Inferior parietal cortex (tissue), 1 donor: ENCODE measurements around the gene ZFAND2B.
"Not testable (repeated sequence)": the region's sequence is repeated elsewhere in the genome, so short reads cannot be mapped to it uniquely, and the experiment has no call there.

Experiments used
- DNase-seq: peaks from one replicate; pipeline ENCODE4 v3.0.0-alpha.2; 2016; ENCODE audit errors: extremely low spot score

Gene ZFAND2B

DNA sequence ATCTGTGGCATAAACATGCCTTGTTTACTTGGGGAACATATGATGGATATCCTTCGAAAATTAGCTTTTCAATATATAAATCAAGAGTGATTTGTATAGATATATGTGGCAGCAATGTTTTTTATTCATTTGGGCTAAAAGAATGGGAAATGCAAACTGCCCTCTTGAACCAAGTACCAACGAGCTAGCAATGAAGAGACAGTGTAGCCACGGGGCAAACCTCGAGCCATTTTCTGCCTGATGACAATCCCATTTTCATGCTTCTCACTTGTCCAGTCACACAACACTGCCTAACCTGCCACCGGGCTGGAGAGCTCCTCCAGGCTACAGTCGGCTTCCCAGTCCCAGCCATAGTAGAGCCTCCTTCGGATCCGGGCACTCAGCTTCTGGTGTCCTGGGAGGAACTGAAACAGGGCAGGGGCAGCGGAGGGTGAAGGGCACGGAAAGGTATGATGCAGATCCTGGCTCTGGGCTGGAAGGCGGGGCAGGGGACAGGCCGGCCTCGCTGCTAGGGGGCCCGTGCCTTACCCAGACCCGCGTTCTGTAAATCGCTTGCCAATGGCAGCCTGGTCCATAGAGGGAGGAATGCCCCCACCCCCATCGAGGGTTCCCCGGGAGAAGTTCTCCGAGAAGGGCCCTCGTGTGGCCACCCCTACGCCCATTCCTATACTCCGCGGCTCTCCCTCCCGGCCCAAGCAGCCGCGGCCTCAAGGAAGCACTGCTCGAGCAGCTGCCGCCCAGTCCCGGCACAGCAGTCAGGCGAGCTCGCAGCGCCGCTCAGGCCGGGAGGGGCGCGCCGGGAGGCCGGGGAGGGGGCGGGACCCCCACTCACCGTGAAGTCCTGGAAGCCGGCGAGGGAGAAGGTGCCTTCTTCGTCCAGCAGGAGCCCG, 30.4 kb upstream of the ZFAND2B start:
- no peak for DNase-seq

DNA sequence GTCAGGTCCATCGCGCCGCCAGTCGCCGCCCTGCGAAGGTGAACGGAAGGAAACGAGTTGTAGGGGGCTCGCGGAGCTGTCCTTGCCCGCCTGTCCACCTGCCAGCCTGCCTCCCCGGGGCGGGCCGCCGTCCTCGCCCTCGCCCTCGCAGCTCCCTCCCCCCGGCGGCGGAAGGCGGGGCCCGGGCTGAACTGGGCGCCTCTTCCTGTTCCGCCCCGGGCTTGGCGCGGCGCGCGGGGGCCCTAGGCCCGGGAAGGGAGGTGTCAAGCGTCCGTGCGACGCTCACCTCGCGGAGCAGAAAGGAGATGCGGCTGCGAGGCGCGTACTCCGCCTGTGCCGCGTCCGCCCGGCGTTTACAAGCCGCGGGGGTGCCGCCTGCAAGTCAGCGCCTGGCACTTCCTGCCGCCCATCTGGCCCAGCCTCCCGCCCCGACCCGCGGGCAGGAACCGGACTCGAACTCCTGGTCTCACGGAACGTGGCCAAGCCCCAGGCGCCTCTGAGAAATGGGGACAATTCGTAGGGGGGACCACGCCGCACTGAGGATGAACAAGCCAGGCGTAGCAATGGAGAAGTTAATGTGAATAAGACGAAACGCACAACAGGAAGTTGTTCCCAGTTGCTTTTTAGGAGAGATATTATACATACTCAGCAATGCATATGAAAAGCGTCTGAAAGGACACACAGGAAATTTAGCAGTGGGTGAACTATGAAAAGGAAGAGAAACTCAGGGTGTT, 29.6 kb upstream of the ZFAND2B start, which contains the start of gene CNPPD1:
Gene CNPPD1 (minus strand): TSS at position 108 of the 734 bp plus-strand sequence. CDS start 97 bp downstream, at position 11.
- DNase-seq: peak; percentile 84

DNA sequence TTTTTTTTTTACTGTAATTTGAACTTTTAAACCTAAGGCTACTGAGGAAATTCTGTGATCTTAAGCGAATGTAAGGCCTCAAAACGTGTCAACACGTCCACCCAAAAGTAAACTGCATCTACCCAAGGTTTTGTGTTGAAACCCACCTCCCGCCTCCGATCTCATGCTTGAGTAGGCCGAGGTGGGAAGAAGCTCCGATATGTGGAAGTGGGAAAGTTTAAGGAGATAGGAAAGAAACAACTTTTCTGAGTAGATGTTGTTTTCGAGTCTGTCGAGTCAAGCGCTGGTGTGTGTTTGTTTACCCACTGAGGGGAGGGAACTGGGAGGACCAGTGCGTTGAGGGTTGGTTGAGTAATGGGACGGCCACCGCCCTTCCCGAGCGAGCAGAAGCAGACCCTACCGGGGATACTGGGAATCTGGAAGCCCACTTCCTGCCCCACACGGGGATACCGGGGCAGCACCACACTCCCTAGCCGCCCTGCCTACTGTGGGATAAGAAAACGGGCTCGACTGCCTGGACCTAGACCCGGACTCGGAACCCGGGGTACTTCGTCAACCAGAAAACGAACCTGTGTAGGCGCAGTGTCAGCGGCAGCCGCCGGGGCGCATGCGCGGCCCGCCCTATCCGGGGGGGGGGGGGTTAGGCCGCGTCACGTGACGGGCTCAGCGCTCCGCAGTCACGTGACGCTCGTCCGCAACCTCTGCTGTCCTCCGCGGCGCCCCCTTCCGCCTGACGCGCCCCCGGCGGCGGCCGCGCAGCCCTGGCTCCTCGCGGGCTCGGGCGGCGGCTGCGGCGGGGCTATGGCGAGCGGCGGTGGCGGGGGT, 28.8 kb upstream of the ZFAND2B start, which contains the start of gene RETREG2:
Gene RETREG2 (plus strand): TSS at position 724 of the 825 bp plus-strand sequence. CDS start 78 bp downstream, at position 802.
- DNase-seq: peak; percentile 80

DNA sequence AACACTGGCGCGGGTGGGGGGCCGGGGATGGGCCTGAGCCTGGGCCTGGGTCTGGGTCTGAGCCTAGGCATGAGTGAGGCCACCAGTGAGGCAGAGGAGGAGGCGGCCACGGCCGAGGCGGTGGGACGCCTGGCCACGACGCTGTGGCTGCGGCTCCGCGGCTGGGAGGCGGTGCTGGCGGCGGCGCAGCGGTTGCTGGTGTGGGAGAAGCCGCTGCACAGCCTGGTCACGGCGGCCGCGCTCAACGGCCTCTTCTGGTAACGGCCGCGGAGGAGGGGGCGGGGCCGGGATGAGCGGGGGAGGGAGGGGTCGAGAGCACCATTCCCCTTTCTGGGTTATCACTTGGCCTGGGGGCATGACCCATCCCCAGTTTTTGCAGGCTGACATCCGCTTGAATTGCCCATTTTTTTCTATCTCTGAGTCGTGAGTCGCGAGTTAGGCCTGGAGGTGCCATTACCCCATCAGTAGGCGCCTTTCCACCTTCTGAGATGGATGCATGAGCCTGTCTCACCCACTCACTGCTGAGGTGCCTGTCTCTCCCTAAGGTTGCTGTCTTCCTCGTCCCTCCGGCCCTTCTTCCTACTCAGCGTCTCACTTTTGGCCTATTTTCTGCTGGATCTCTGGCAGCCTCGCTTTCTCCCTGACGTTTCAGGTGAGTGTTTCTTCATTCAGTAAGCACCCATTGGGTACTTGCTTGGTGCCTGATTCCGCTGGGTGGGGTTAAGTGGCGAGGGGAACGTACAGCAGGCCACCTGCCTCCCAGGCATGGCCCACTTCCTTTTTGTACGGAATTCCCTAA, 28.0 kb upstream of the ZFAND2B start:
- no peak for DNase-seq

DNA sequence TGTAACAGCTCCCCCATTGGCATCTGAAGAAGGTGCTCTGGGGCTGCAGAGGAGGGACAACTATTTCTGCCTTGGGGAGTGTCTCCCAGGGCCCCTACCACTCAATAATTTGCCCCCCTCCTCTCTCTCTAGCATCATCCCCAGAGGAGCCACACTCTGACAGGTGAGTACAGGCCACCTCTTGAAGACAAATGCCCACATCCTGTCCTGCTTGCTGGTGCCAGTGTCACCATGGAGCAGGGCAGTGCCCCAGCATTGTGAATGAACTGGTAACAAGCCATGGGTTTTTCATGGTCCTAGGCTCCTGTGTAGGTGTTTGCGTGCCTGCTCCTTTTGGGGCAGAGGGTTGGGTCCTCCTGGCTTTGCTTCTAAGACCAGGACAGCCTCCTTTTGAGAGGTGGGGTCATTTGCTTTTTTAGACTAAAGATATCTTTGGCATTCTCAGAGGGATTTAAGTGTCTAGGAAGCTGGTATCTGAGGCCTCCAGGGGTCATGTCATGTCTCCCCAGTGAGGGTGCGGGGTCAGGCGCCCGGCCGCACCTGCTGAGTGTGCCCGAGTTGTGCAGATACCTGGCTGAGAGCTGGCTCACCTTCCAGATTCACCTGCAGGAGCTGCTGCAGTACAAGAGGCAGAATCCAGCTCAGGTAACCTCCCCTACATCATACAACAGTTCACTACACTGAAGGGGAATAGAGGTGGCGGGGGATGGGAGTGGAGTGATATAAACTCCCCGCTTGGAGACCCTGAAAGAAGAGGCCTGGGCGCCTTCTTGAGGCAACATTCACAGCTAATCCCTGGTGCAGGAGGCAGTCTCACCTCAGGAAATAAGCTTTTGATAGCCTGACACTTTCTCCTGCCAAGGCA, 26.7 kb upstream of the ZFAND2B start:
- no peak for DNase-seq

DNA sequence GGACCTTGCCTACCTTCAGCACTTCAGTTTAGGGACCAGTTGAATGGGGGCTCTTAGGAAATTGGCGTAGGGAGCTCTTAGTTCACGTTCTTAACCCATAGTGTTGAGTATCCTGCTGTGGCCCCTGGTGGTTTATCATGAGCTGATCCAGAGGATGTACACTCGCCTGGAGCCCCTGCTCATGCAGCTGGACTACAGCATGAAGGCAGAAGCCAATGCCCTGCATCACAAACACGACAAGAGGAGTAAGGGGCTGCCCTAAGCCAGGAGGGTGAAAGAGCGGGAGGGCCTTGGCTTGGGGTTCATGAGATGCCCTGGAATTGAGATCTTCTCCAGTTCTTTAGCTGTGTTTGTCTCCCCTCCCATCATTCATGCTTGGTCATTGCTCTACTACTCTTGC, 25.6 kb upstream of the ZFAND2B start:
- no peak for DNase-seq

DNA sequence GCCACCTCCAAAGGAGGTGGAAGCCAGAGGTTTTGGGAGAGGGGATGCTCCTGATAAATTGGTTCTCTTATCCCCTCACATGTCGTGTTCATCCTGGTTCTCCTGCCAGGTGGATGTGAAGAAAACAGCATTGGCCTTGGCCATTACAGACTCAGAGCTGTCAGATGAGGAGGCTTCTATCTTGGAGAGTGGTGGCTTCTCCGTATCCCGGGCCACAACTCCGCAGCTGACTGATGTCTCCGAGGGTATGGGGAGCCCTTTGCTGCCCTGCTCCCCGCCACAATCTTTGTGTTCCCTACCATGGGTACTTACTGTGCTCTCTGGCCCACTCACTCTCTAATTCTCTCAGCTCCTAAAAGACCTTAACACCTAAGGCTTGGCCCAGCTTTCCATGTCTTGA, 25.1 kb upstream of the ZFAND2B start:
- no peak for DNase-seq

DNA sequence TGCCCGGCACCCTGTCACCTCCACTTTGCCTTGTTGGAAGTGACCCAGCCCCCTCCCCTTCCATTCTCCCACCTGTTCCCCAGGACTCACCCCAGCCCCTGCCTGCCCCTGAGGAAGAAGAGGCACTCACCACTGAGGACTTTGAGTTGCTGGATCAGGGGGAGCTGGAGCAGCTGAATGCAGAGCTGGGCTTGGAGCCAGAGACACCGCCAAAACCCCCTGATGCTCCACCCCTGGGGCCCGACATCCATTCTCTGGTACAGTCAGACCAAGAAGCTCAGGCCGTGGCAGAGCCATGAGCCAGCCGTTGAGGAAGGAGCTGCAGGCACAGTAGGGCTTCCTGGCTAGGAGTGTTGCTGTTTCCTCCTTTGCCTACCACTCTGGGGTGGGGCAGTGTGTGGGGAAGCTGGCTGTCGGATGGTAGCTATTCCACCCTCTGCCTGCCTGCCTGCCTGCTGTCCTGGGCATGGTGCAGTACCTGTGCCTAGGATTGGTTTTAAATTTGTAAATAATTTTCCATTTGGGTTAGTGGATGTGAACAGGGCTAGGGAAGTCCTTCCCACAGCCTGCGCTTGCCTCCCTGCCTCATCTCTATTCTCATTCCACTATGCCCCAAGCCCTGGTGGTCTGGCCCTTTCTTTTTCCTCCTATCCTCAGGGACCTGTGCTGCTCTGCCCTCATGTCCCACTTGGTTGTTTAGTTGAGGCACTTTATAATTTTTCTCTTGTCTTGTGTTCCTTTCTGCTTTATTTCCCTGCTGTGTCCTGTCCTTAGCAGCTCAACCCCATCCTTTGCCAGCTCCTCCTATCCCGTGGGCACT, 24.0 kb upstream of the ZFAND2B start:
- DNase-seq: no peak

DNA sequence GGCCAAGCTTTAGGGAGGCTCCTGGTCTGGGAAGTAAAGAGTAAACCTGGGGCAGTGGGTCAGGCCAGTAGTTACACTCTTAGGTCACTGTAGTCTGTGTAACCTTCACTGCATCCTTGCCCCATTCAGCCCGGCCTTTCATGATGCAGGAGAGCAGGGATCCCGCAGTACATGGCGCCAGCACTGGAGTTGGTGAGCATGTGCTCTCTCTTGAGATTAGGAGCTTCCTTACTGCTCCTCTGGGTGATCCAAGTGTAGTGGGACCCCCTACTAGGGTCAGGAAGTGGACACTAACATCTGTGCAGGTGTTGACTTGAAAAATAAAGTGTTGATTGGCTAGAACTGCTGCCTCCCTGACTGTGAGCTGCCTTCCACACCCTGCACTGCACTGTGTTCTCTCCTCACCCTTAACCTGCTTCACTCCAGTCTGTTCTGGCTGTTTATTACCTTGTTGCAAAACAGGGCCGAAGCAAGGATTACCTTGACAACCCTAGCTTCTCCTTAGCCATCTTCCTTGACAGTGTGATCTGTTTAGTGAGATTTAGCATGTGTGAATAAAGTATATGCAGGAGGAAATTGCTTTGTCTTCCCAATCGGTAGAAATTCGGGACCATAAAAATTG, 23.3 kb upstream of the ZFAND2B start:
- DNase-seq: no peak

DNA sequence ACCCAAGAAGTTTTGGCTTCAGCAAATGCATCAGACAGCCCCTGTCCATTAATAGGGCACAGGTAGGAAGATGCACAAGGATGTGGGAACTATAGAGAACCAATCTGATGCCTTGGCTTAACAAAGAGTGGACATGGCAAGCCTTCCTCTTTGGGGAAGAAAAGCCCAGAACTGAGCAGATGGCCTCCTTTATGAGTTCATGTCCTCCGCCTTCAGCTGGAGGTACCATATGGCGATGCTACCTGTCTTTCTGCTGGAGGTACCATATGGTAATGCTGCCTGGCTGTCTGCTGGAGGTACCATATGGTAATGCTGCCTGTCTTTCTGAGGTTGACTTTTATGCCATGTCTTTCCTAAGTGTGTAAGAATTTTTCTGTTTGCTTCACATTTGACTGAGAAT, 22.5 kb upstream of the ZFAND2B start:
- no peak for DNase-seq

DNA sequence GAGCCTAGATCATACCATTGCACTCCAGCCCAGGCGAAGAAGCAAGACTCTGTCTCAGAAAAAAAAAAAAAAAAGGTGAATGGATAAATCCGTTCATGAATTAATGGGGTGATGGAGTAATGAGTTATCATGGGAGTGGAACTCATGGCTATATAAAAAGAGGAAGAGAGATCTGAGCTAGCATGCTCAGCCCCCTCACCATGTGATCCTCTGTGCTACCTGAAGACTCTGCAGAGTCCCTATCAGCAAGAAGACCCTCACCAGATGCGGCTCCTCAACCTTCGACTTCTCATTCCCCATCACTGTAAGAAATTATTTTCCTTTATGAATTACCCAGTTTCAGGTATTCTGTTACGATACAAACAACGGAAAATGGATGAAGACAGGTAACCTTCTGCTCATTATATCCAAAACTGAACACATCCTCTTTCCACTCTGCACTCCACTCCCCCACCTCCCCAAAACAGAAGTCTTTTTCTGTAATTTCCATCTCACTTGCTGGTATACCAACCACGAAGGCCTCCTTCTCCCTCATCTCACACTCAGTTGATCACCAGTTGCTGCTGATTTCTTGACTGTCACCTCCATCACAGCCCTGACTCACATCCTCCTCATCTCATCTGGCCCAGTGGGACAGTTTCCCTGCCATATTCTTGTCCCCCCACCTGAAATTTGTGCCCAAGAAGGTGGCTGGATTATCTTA, 19.7 kb upstream of the ZFAND2B start:
- DNase-seq: no peak

DNA sequence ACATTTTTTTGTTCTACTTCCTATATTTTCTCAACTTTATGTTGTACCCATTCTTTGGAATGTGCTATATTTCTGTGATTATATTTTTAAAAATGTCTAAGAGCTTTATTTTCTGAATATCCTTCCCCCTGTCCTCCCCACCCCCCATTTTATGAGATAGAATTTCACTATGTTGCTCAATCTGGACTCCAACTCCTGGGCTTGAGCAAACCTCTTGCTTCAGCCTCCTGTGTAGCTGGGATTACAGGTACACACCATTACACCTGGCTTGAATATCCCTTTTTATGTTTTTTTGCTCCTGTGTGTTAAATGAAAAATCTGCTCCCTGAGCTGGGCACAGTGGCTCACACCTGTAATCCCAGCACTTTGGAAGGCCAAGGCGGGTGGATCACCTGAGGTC, 9.2 kb upstream of the ZFAND2B start:
- DNase-seq: no peak

DNA sequence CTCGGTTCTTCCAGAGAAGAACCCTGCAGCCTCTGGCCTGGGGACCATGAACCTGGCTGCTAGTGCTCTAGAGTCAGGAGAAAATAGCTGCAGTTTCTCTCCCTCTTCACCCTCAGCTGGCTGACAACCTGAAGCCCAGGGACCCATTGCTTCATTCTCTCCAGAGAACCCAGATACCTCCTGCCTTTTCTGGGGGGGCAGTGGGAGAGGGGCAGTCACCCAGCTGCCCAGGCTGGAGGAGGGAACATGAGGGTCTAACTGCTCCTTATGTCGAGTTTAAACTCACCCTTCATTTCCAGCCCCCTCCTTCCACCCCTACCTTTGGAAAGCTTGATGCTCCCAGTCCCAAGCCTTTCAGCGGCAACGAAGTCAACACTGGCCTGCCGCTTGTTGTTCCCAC, 7.6 kb upstream of the ZFAND2B start:
- DNase-seq: no peak

DNA sequence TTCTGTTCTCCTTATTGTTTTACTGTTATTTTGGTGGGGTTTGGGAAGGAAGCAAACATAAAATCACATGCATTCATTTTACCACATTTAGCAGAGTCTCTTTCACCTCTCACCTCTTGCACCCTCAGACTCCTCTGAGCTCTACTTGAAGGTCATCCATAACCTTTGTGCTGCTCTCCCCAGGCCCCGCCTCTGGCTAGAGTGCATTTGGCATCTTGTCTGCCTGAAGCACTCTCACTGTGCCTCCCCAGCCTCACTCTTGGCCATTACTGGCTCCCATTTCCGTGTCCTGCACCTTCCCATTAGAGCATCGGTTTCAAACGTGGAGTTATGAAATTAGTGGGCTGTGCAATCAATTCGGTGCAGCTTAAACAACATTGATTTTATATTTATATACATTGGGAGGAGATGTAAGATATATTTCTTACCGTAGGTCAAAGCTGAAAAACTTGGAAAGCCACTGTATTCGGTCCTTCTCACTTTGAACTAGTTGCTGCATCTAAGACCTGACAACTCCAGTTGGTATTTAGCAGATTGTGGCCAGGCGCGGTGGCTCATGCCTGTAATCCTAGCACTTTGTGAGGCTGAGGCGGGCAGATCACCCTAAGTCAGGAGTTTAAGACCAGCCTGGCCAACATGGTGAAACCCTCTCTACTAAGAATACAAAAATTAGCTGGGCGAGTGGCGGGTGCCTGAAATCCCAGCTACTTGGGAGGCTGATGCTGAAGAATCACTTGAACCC, 6.9 kb upstream of the ZFAND2B start:
- DNase-seq: no peak

DNA sequence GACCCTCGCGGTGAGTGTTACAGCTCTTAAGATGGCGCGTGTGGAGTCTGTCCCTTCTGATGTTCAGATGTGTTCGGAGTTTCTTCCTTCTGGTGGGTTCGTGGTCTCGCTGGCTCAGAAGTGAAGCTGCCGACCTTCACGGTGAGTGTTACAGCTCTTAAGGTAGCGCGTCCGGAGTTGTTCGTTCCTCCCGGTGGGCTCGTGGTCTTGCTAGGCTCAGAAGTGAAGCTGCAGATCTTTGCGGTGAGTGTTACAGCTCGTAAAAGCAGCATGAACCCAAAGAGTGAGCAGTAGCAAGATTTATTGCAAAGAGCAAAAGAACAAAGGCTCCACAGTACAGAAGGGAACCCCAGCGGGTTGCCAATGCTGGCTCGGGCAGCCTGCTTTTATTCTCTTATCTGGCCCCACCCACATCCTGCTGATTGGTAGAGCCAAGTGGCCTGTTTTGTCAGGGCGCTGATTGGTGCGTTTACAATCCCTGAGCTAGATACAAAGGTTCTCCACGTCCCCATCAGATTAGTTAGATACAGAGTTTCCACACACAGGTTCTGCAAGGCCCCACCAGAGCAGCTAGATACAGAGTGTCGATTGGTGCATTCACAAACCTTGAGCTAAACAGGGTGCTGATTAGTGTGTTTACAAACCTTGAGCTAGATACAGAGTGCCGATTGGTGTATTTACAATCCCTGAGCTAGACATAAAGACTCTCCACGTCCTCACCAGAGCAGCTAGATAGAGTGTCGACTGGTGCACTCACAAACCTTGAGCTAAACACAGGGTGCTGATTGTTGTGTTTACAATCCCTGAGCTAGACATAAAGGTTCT, 5.9 kb upstream of the ZFAND2B start:
- DNase-seq: not testable (repeated sequence)

DNA sequence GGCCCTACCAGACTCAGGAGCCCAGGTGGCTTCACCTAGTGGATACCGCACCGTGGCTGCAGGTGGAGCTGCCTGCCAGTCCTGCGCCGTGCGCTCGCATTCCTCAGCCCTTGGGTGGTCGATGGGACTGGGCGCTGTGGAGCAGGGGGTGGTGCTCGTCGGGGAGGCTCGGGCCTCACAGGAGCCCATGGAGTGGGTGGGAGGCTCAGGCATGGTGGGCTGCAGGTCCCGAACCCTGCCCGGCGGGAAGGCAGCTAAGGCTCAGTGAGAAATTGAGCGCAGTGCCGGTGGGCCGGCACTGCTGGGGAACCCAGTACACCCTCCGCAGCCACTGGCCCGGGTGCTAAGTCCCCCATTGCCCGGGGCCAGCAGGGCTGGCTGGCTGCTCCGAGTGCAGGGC, 5.3 kb upstream of the ZFAND2B start:
- DNase-seq: not testable (repeated sequence)
